ENCODE results near the gene RTN1.

The RTN1 gene, protein sequence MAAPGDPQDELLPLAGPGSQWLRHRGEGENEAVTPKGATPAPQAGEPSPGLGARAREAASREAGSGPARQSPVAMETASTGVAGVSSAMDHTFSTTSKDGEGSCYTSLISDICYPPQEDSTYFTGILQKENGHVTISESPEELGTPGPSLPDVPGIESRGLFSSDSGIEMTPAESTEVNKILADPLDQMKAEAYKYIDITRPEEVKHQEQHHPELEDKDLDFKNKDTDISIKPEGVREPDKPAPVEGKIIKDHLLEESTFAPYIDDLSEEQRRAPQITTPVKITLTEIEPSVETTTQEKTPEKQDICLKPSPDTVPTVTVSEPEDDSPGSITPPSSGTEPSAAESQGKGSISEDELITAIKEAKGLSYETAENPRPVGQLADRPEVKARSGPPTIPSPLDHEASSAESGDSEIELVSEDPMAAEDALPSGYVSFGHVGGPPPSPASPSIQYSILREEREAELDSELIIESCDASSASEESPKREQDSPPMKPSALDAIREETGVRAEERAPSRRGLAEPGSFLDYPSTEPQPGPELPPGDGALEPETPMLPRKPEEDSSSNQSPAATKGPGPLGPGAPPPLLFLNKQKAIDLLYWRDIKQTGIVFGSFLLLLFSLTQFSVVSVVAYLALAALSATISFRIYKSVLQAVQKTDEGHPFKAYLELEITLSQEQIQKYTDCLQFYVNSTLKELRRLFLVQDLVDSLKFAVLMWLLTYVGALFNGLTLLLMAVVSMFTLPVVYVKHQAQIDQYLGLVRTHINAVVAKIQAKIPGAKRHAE

DNA sequence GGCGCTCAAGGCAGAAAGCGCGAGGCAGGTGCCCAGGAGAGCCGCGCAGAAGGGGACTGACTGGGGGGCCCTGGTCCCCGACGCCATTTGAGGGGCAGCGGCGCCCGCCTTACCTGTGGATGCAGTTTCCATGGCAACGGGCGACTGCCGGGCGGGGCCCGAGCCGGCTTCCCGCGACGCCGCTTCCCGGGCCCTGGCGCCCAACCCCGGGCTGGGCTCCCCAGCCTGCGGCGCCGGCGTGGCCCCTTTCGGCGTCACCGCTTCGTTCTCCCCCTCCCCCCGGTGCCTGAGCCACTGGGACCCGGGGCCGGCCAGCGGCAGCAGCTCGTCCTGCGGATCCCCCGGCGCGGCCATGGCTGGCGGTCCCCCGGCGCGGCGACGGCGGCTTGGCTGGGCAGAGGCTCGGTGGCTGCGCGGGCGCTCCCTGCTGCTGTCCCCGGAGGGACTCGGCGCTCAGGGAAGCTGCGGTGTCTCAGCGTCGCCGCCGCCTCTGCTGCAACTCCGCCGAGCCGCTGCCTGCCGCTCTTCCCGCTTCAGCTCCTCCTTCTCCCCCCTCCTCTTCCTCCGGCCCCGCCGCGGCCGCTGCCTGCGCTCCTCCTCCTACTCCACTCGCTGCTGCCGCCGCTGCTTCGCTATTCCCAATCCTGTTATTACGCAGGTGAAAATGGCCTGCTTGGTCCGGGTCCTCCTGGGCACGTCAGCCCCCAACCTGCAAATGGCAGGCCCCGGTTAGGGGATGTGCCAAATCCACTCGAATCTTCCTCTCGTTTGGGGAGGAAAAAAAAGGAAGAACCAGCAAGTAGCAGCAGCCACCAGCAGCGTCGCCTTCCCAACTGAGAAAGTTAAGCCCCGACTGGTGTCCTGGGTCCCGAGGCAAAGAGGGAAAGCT is at the start of gene RTN1:
Gene RTN1, minus strand, starts transcription at position 500 of the 889 bp plus-strand sequence. Its CDS starts 146 bp downstream, at position 354.
- Histone ChIP-seq H3K27ac (peak within 1 kb of the TSS; percentile 83 to 88), H3K4me3 (peak within 1 kb of the TSS; percentile 63 to 76), H3K27me3 (no peaks in the 10 kb centered on the region), H3K9me3 (no peaks in the 10 kb centered on the region), H3K4me1 (peaks cover 0 to 19% (median 5%) of the 10 kb centered on the region in 4 donors), H3K36me3 (no peaks in the 10 kb centered on the region)
- peak; percentile 74 to 89 for DNase-seq
- TF ChIP-seq, protein P1, sequence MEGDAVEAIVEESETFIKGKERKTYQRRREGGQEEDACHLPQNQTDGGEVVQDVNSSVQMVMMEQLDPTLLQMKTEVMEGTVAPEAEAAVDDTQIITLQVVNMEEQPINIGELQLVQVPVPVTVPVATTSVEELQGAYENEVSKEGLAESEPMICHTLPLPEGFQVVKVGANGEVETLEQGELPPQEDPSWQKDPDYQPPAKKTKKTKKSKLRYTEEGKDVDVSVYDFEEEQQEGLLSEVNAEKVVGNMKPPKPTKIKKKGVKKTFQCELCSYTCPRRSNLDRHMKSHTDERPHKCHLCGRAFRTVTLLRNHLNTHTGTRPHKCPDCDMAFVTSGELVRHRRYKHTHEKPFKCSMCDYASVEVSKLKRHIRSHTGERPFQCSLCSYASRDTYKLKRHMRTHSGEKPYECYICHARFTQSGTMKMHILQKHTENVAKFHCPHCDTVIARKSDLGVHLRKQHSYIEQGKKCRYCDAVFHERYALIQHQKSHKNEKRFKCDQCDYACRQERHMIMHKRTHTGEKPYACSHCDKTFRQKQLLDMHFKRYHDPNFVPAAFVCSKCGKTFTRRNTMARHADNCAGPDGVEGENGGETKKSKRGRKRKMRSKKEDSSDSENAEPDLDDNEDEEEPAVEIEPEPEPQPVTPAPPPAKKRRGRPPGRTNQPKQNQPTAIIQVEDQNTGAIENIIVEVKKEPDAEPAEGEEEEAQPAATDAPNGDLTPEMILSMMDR (IDR thresholded peaks at IDR 0.05) = no peak
- intact Hi-C loops (cut with DNase I; ENCODE audit: low total_unique reads) = no loop called here

DNA sequence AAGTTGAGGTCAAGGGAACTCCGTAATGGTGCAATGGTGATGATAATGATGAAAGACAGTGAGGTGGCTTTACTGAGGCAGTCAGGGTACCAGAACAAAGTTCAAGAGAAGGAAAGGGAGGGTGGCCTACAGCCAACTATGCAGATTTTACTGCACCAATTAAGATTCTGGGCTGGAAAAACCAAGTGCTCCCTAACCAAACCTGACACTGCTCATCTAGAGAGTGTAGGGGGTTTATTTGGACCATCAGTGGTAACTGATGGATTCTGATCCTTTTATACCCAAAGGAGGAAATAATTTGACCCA is 49.8 kb upstream of the RTN1 start:
- H3K4me1 ChIP-seq = peaks cover 0 to 13% (median 8%) of the 10 kb centered on the region in 4 donors
- DNase-seq = no peak
- peaks cover 0 to 6% of the 10 kb centered on the region in 2 donors for H3K27me3 ChIP-seq
- H3K36me3 ChIP-seq = no peaks in the 10 kb centered on the region
- no peak overlapping the region for H3K27ac ChIP-seq
- no peak overlapping the region for H3K4me3 ChIP-seq
- intact Hi-C loops (cut with DNase I; ENCODE audit: low total_unique reads) = no loop called here
- no peaks in the 10 kb centered on the region for H3K9me3 ChIP-seq
- TF ChIP-seq, protein P1 (IDR thresholded peaks at IDR 0.05) = no peak

DNA sequence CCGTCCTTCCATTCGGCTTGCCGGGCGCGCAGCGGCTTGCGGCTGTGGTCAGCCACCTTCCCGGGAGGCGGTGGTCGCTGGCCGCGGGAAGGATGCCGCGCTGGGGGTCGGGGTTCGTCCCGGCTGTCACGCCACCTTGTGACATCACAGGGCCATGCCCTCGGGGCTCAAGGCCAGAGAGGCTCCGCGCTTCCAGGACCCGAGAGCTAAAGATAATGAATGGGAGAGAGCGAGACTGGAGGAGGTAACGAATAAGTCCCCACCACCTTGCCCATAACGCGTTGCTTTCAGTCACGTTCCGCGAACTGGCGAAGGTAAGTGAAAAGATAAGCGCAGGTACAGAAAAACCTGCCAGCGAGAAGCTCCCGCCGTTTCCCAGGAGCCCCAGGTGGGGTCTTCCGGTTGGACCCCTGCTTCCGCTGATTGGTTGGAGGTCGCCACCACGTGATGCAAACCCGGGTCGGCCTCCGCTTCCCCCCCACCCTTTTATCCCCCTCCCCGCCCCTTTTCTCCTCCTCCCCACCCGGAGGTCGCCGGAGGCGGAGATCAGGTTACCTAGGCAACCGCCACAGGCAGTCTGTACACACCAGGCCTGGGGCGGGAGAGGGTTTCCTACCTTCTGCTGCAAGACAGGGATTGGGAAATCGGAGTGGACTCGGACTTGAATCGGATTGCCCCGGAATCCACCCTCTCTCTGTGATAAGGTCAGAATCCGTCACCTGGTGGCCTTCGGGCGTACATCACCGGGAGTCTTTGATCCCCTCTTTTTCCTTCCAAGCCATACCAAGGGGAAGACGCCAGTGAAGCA is 49.2 kb upstream of the RTN1 start, which contains the start of gene LRRC9:
Gene LRRC9, plus strand, starts transcription at position 575 of the 808 bp plus-strand sequence.
- peak within 1 kb of the TSS; percentile 41 to 57 for H3K4me3 ChIP-seq
- H3K27me3 ChIP-seq = peaks cover 0 to 6% of the 10 kb centered on the region in 2 donors
- H3K9me3 ChIP-seq = no peaks in the 10 kb centered on the region
- H3K4me1 ChIP-seq = peaks cover 0 to 13% (median 8%) of the 10 kb centered on the region in 4 donors
- H3K27ac ChIP-seq = no peak within 1 kb of the TSS
- intact Hi-C loops (cut with DNase I; ENCODE audit: low total_unique reads) = no loop called here
- DNase-seq = no peak
- TF ChIP-seq, protein P1 (IDR thresholded peaks at IDR 0.05) = no peak
- H3K36me3 ChIP-seq = no peaks in the 10 kb centered on the region

DNA sequence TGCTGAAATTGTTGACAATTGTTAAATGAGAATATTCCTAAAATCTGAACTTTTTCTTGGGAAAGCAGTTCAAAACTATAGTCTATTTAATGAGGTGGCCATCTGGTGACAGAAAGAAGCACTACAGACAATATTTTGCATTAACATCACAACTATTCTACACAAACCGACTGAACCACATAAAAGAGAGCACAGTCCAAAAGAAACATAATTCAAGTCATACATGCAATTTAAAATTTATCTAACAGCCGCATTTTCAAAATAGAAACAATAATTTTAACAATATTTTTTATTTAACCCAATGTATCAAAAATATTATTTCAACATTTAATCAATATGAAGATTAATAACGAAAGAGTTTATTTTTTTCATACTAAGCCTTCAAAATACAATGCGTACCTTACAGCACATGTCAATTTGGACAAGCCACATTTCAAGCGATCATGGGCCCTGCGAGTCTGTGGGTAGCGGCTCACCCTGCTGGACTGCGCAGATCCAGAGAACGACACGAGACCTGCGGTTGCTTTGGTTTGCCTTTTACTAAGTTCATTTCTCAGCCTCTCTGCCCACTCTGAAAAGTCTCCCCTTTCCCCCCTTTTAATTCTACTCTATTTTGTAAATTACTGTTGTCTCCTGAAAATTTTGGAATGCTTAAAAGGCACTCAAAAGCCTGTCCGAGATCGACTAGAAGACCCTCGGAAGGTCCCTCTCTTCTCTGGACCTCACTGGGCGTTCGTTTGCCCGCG is 48.4 kb upstream of the RTN1 start:
- H3K4me3 ChIP-seq = peak overlapping the region; percentile 41 to 57
- H3K27ac ChIP-seq = no peak overlapping the region
- H3K36me3 ChIP-seq = no peaks in the 10 kb centered on the region
- TF ChIP-seq, protein P1 (IDR thresholded peaks at IDR 0.05) = peak; percentile 43 to 65
- peaks cover 0 to 6% of the 10 kb centered on the region in 2 donors for H3K27me3 ChIP-seq
- H3K4me1 ChIP-seq = peaks cover 0 to 13% (median 8%) of the 10 kb centered on the region in 4 donors
- H3K9me3 ChIP-seq = no peaks in the 10 kb centered on the region
- intact Hi-C loops (cut with DNase I; ENCODE audit: low total_unique reads) = no loop called here
- DNase-seq = peak in 1 of 2 donors; percentile 66
